B cell (primary cell): ENCODE measurements around the gene HSD17B1.

ENCODE experiments used
- EZH2 ChIP-seq: IDR thresholded peaks from 2 replicates; pipeline ENCODE4 v1.6.1; 2012; ENCODE audit warnings: borderline replicate concordance, low read depth, mild to moderate bottlenecking, moderate library complexity, low read length; ENCODE audit not compliant: insufficient read depth, poor library complexity, severe bottlenecking
- TF ChIP-seq, protein P1 (sequence below): fragments of 200-600 bp; IDR thresholded peaks from one replicate; pipeline ENCODE4 v1.8.0; 2022; ENCODE audit warnings: antibody characterized with exemption, mild to moderate bottlenecking

DNA sequence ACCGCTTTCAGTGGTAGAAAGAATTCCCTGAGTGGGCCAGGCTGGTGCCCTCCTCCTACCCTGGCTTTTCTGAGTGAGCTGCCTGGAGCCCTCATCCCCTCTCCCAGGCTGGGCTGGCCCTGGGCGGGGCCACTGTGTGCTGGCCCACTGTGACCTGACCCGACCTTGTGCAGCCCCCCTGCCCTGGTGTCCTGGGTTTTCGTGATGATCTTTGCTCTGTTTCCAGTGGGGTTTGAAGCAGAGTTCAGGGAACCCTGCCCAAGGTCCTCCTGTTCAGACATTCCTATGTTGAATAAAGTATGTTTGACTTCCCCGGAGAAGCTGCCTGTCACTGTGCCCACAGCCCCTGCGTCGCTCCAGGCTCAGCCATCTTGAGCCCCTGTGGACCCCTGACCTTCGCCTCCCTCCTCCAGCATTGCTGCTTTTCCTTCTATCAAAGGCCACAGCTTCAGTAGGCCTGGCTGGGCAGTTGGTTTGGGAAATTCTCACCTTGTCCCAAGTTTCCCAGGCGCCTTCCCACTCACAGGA, 30.4 kb upstream of the HSD17B1 start:
- TF ChIP-seq, protein P1, sequence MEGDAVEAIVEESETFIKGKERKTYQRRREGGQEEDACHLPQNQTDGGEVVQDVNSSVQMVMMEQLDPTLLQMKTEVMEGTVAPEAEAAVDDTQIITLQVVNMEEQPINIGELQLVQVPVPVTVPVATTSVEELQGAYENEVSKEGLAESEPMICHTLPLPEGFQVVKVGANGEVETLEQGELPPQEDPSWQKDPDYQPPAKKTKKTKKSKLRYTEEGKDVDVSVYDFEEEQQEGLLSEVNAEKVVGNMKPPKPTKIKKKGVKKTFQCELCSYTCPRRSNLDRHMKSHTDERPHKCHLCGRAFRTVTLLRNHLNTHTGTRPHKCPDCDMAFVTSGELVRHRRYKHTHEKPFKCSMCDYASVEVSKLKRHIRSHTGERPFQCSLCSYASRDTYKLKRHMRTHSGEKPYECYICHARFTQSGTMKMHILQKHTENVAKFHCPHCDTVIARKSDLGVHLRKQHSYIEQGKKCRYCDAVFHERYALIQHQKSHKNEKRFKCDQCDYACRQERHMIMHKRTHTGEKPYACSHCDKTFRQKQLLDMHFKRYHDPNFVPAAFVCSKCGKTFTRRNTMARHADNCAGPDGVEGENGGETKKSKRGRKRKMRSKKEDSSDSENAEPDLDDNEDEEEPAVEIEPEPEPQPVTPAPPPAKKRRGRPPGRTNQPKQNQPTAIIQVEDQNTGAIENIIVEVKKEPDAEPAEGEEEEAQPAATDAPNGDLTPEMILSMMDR = no peak
- TF ChIP-seq EZH2 = no peak
